ES-I3 (cell line): Measurements from ENCODE around the gene GLTPD2.

Source experiments
- H3K36me3 ChIP-seq: 2 replicates; pipeline ENCODE4 v1.6.1; 2013; ENCODE audit warnings: mild to moderate bottlenecking, low read length, control low read depth, moderate library complexity; ENCODE audit not compliant: insufficient read depth
- H3K4me1 ChIP-seq: 2 replicates; pipeline ENCODE4 v1.6.1; 2013; ENCODE audit warnings: mild to moderate bottlenecking, control low read depth, low read length; ENCODE audit not compliant: insufficient read depth
- H3K9ac ChIP-seq: 2 replicates; pipeline ENCODE4 v1.6.1; 2013; ENCODE audit warnings: low read depth, mild to moderate bottlenecking, low read length, moderate library complexity
- H3K9me3 ChIP-seq: 2 replicates; pipeline ENCODE4 v1.6.1; 2013; ENCODE audit warnings: mild to moderate bottlenecking, low read length, moderate library complexity; ENCODE audit not compliant: control insufficient read depth, insufficient read depth

The GLTPD2 gene

GRCh38 chr17:4786106-4786511 lies 2.7 kb upstream of the GLTPD2 start, which contains the start of gene VMO1:
Gene VMO1, minus strand, starts transcription at chr17:4786364. Its CDS starts 12 bp downstream, at chr17:4786352.
- Histone ChIP-seq H3K4me1 (0 out of 2 replicates have a peak, but pooled peaks cover 4% of the 10 kb centered on the region), H3K36me3 (no peaks in the 10 kb centered on the region), H3K9ac (no peak within 1 kb of the TSS), H3K9me3 (no peaks in the 10 kb centered on the region)

GRCh38 chr17:4786516-4786915 lies 2.2 kb upstream of the GLTPD2 start:
- Histone ChIP-seq H3K9me3 (no peaks in the 10 kb centered on the region), H3K4me1 (0 out of 2 replicates have a peak, but pooled peaks cover 4% of the 10 kb centered on the region), H3K36me3 (no peaks in the 10 kb centered on the region), H3K9ac (no peak overlapping the region)

- 0 out of 2 replicates have a peak, but pooled peaks cover 4% of the 10 kb centered on the region for H3K4me1 ChIP-seq
- no peaks in the 10 kb centered on the region for H3K9me3 ChIP-seq
- H3K9ac ChIP-seq = peak overlapping the region; percentile 89; the same call in 1 of the 2 replicates
- no peaks in the 10 kb centered on the region for H3K36me3 ChIP-seq
These were observed 481 bp upstream of the GLTPD2 start for GRCh38 chr17:4788159-4788806.

GRCh38 chr17:4789701-4789950 lies 862 bp downstream of the GLTPD2 start:
- Histone ChIP-seq H3K9ac (peak overlapping the region; percentile 89), H3K36me3 (no peaks in the 10 kb centered on the region), H3K4me1 (0 out of 2 replicates have a peak, but pooled peaks cover 4% of the 10 kb centered on the region), H3K9me3 (no peaks in the 10 kb centered on the region)

DNA sequence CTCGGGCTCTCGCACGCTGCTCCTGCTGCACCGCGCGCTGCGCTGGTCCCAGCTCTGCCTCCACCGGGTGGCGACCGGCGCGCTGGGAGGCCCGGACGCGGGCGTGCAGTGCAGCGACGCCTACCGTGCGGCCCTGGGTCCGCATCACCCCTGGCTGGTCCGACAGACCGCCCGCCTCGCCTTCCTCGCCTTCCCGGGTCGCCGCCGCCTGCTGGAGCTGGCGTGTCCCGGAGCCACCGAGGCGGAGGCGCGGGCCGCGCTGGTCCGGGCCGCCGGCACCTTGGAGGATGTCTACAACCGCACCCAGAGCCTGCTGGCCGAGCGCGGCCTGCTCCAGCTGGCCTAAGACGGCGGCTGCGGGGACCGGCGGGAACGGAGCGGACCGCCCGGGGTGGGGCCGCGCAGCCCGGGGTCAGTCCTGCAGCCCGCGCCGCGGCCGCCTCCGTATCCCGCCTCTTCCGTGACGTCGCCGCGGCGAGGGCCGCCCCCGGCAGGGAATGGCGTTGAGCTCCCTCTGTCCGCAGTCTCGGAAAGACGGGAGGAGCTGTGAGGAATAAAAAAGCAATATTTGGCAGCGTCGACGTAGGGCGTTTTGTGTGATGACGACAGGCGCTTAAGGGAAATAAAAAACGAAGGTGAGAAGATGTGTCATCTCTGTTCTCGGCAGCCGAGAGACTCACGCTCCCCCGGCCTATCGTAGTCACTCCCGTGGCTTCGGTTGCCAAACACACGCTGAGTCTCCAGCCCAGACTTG lies 1.4 kb downstream of the GLTPD2 start:
- Histone ChIP-seq H3K9ac (peak overlapping the region; percentile 89), H3K9me3 (no peaks in the 10 kb centered on the region), H3K4me1 (0 out of 2 replicates have a peak, but pooled peaks cover 4% of the 10 kb centered on the region)

DNA sequence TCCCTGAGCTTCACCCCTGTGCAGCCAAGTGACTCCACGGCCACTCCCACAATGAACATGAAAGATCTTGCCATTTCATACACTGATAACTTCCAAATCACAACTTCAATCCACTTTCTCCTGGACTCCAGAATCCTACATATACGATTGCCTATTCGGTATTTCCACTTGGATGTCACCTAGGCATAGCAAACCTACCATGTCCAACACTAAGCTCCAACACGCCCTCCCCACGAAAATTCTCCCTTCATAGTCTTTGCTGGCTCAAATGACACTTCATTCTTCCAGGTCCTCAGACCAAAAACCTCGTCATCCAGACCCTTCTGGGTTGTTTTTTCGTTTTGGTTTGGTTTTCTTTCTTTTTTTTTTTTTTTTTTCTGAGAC lies 1.9 kb downstream of the GLTPD2 start:
- H3K9ac ChIP-seq = peak overlapping the region; percentile 89
- H3K4me1 ChIP-seq = 0 out of 2 replicates have a peak, but pooled peaks cover 4% of the 10 kb centered on the region
- H3K9me3 ChIP-seq = no peaks in the 10 kb centered on the region
- no peaks in the 10 kb centered on the region for H3K36me3 ChIP-seq

More for the DNA sequence above, 1.4 kb downstream of the GLTPD2 start:
- no peaks in the 10 kb centered on the region for H3K36me3 ChIP-seq

GRCh38 chr17:4795168-4795567 lies 6.4 kb downstream of the GLTPD2 start:
- Histone ChIP-seq H3K36me3 (peaks cover 10% of the 10 kb centered on the region), H3K9ac (no peak overlapping the region), H3K9me3 (no peaks in the 10 kb centered on the region), H3K4me1 (no peaks in the 10 kb centered on the region)

- Histone ChIP-seq H3K9me3 (no peaks in the 10 kb centered on the region), H3K36me3 (peaks cover 10% of the 10 kb centered on the region), H3K9ac (peak overlapping the region; percentile 95)
These were observed 7.8 kb downstream of the GLTPD2 start for GRCh38 chr17:4796552-4796920.

GRCh38 chr17:4800462-4801196 lies 11.9 kb downstream of the GLTPD2 start:
- H3K4me1 ChIP-seq = no peaks in the 10 kb centered on the region; the same call in 1 of the 2 replicates
- peaks cover 10% of the 10 kb centered on the region for H3K36me3 ChIP-seq
- no peak overlapping the region for H3K9ac ChIP-seq
- no peaks in the 10 kb centered on the region for H3K9me3 ChIP-seq

More at GRCh38 chr17:4796552-4796920, 7.8 kb downstream of the GLTPD2 start:
- H3K4me1 ChIP-seq = no peaks in the 10 kb centered on the region; the same call in 1 of the 2 replicates

- H3K9ac ChIP-seq = no peak within 1 kb of the TSS
- H3K4me1 ChIP-seq = no peaks in the 10 kb centered on the region; the same call in 1 of the 2 replicates
- no peaks in the 10 kb centered on the region for H3K9me3 ChIP-seq
- peaks cover 10% of the 10 kb centered on the region for H3K36me3 ChIP-seq
These were observed 13.5 kb downstream of the GLTPD2 start, which contains the start of gene C17orf114 for GRCh38 chr17:4802228-4802627. Gene C17orf114, minus strand, starts transcription at chr17:4802328.

- no peaks in the 10 kb centered on the region for H3K9me3 ChIP-seq
- peaks cover 5% of the 10 kb centered on the region for H3K36me3 ChIP-seq
- no peaks in the 10 kb centered on the region; the same call in 1 of the 2 replicates for H3K4me1 ChIP-seq
- H3K9ac ChIP-seq = peak overlapping the region; percentile 68
These were observed 17.7 kb downstream of the GLTPD2 start for GRCh38 chr17:4806456-4806776.

DNA sequence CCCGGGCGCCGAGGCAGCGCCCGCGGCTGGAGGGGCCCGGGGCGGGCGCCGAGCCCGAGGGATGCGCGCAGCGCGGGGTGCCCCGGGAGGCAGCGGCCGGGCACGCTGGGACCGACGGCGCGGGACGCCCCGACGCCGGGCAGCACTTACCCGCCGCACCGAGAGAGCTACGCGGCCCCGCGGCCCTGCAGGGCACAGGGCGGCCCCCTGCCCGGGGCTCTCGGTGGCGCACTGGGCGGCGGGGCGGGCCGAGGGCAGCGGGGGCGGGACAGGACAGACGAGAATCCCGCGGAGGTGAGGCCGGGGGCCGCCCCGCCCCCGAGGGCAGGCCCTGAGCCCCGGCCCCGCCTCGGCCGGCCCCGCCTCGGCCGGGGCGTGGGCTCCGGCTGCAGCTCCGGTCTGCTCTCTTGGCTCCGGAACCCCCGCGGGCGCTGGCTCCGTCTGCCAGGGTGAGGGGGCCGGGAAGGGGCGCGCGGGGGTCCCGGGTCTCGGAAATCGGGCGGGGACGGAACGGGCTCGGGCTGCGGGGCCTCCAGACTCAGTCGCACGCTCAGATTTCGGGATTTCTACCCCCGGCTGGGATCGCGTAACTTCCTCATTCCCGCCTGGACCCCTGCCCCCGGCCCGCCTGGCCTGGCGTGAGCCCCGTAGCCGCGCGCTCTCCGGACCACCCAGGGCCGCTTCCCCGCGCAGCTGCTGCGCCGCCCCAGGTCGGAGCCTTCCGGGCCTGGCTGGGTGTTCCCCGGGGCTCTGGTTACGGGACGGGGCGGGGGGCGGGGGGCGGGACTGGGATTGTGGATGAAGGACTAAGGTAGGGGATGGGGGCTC lies 18.2 kb downstream of the GLTPD2 start, which contains the start of gene PLD2:
PLD2 (plus strand) TSS at position 376 of the 828 bp plus-strand sequence. CDS start 621 bp downstream, outside the sequence.
- Histone ChIP-seq H3K9me3 (no peaks in the 10 kb centered on the region), H3K36me3 (peaks cover 5% of the 10 kb centered on the region), H3K9ac (peak within 1 kb of the TSS; percentile 68)

DNA sequence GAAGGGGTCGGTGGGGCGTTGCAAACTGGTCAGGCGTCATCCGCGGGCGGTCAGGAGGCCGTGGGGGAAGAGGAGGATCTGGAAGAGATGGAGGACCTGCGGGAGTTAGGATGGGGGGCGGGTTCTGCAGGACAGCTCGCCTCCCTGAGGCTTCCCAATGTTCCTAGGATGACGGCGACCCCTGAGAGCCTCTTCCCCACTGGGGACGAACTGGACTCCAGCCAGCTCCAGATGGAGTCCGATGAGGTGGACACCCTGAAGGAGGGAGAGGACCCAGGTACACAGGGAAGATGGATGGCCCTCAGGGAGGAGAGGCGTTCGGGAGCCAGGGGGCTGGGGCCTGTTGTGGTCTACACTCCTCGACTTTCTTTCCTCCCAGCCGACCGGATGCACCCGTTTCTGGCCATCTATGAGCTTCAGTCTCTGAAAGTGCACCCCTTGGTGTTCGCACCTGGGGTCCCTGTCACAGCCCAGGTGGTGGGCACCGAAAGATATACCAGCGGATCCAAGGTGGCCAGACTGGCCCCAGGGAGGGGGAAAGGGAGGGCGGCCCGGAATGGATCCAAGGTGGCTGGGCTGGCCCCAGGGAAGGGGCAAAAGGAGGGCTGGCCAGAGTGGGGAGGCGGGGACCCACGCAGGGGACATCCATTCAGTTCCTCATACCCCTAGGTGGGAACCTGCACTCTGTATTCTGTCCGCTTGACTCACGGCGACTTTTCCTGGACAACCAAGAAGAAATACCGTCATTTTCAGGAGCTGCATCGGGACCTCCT lies 19.0 kb downstream of the GLTPD2 start:
- Histone ChIP-seq H3K9me3 (no peaks in the 10 kb centered on the region), H3K4me1 (no peaks in the 10 kb centered on the region; the same call in 1 of the 2 replicates), H3K36me3 (peaks cover 5% of the 10 kb centered on the region), H3K9ac (peak overlapping the region; percentile 51; the same call in 1 of the 2 replicates)

More for the DNA sequence above, 18.2 kb downstream of the GLTPD2 start, which contains the start of gene PLD2:
- no peaks in the 10 kb centered on the region; the same call in 1 of the 2 replicates for H3K4me1 ChIP-seq
